GM19455 (cell line): Measurements from ENCODE around the gene GNAT2.
A peak's percentile ranks its signal among the peaks of the same experiment; 100 is the strongest.
"Not testable (repeated sequence)": the region's sequence is repeated elsewhere in the genome, so short reads cannot be mapped to it uniquely, and the experiment has no call there.

Experiments used
- ATAC-seq: cut with Tn5 transposase; IDR thresholded peaks from one replicate; pipeline ENCODE4 v1.9.1; 2021; ENCODE audit not compliant: unreplicated experiment

Gene GNAT2

DNA sequence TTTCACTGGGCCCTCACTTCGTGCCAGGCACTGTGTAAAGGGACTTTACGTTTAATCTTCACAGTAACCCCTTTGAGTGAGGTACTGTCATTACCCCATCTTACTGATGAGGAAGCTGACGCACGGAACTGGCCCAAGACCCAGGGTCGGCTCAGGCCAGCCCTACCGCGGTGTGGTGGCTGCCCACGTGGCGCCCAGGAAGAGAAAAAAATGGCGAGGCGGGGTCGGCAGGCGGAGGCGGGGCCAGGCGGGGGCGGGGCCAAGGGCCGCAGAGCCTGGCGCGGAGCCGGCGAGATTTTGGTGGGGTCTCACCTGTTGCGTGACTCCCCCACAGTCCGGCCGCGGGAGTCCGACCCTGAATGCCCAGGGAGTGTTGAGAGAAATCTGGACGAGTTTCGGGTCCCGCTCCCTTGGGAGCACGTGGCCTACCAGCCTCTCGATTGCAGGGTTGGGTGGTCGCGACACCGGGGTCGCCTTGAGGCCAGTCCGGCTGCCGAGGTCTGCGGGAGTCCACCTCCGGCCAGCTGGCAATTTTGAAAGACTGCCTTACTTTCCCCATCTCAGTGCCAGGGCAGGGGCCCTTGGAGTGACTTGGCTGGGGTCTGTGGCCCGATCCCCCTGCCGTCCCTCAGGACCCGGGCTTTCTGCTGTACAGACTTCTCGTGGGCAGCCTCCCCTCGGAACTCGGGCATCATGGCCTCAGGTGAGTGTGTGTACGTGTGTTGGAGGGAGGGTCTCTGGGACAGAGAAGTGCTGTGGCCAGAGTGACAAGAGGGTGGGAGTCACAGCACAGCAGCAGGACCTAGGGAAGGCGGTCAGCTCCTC is at the start of gene GNAT2, which contains the start of gene AMPD2:
TSS of gene GNAT2 (minus strand) at position 41 of the 825 bp plus-strand sequence. CDS start 6,746 bp downstream, outside the sequence.
TSS of gene AMPD2 (plus strand) at position 262 of the 825 bp plus-strand sequence. CDS start 1,339 bp downstream, outside the sequence.
- peak; percentile 63 for ATAC-seq

DNA sequence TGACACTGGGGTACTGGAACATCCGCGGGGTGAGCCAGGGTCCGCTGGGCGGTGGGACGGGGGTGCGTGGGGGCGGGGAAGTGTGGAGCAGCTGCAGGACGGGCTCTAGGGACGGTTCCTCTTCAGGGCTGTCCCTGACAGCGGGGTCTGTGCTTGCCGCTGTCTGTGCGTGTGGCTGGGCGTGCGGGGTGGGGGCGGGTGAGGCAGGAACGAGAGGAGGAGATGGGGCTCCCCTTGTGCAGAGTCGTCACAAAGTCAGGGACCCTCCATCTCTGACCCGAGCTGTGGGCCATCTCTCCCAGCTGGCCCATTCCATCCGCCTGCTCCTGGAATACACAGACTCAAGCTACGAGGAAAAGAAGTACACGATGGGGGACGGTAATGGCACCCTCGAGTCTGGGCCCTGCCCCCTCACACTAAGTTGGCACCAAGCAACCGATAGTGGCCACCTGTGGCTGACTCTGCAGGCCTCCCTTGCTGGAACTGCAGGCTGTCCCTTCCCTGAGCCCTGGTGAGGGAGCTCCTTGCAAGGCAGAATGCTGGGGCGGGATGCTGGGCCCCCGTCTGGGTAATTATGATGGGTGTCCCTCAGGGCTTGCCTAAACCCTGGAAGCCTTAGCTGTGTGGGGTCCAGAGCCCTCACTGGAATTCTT is 48.8 kb upstream of the GNAT2 start:
- no peak for ATAC-seq

- ATAC-seq = peak; percentile 88
Measured at GRCh38 chr1:109667452-109668122, 48.2 kb upstream of the GNAT2 start, which contains the start of gene GSTM2. TSS of gene GSTM2 (plus strand) at chr1:109668057. CDS start at chr1:109668116, 59 bp downstream.

DNA sequence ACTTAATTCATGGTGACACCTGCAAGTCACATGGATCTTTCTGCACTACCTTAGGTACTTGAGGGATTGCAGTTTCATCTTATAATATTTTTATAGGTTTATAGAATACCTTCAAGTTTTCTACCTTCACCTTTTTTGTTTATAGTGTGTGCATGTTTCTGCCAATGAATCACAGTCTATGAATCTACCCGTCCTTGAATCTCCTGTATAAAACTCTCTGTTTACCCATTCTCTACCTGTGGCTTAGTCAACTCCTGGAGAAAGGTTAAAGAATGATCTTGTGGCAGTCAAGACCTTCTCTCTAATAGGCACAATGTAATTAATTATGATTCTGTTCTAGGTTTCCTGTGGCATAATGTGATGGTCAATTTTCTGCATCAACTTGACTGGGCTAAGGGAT is 45.3 kb upstream of the GNAT2 start:
- no peak for ATAC-seq

- ATAC-seq = no peak
Measured at GRCh38 chr1:109661391-109661790, 42.0 kb upstream of the GNAT2 start.

DNA sequence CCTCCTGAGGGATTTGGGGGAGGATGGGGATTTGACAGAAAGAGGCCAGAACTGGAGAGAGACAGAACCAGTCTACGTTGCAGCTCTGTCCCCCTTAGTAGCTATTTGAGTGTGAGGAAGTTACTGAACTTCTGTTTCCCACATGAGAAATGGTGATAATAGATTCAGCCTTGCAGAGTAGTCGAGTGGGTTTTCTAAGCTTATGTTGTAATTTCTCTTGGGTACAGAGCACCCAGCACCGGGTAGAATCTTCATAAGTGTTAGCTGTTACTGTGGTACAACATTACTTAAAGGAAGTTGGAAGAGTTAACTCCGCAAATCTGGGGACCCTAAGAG is 41.2 kb upstream of the GNAT2 start:
- not testable (repeated sequence) for ATAC-seq

- ATAC-seq = no peak
Measured at GRCh38 chr1:109659997-109660690, 40.7 kb upstream of the GNAT2 start.

- ATAC-seq = no peak
Measured at GRCh38 chr1:109659145-109659544, 39.7 kb upstream of the GNAT2 start.

- ATAC-seq = no peak
Measured at GRCh38 chr1:109658533-109659042, 39.2 kb upstream of the GNAT2 start.

- ATAC-seq = no peak
Measured at GRCh38 chr1:109657970-109658369, 38.6 kb upstream of the GNAT2 start.

DNA sequence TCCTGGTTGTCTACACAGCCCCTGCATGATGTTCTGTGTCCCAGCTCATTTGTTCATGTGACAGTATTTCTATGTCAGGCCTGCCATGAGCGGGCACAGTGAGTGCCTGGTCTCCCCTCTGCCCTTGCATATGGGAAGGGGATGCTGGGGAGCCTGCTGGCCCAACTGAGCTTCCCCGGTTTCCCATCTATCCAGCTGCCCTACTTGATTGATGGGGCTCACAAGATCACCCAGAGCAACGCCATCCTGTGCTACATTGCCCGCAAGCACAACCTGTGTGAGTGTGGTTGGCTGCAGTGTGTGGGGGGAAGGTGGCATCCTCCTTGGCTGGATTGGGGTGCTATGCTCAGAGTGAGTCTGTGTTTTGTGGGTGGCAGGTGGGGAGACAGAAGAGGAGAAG is 38.0 kb upstream of the GNAT2 start:
- no peak for ATAC-seq

DNA sequence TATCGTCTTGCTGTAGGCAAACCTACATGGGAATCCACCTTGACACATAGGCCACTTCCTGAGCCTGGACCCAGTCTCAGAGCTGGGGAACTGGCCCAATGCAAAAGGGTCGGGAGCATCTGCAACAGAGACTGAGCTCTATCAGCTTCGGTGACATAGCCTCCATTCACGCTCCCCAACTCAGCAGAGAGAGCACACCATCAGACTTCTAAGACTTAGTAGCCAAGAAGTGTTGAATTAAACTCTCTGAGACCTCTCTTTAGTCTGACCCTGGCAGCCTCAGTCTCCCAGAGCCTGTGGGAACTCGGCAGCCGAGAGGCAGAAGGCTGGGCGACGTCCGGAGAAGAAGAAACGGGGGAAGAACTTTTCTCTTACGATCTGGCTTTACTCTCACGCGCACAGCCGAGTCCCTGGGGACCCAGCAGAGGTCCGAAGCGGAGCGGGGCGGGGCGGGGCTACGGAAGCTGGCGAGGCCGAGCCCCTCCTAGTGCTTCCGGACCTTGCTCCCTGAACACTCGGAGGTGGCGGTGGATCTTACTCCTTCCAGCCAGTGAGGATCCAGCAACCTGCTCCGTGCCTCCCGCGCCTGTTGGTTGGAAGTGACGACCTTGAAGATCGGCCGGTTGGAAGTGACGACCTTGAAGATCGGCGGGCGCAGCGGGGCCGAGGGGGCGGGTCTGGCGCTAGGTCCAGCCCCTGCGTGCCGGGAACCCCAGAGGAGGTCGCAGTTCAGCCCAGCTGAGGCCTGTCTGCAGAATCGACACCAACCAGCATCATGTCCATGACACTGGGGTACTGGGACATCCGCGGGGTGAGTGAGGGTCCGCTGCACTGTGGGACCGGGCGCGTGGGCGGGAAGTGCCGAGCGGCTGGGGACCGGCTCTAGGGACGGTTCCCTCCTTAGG is 36.5 kb upstream of the GNAT2 start, which contains the start of gene GSTM4:
TSS of gene GSTM4 (plus strand) at position 485 of the 905 bp plus-strand sequence. CDS start at position 776, 291 bp downstream.
- peak; percentile 91 for ATAC-seq

GRCh38 chr1:109654519-109654918 is 35.1 kb upstream of the GNAT2 start:
- no peak for ATAC-seq

DNA sequence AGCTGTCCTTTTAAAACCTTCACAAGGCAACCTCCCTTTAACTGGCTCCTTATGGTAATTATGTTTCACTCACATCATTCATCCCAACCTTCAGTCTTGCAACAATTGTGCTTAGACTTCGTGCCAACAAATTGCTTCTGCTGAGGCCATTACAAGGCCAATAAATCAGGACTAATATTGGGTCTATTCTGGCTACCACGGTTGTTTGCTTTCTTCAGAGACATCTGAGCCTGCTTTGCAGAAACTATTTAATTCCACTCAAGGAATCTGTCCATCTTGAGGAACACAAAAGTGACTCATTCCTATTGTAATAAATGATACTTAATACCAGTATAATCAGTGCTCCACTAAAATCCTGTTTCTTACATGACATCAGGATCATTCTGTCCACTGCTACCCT is 33.9 kb upstream of the GNAT2 start:
- ATAC-seq = no peak

- ATAC-seq = no peak
Measured at GRCh38 chr1:109652402-109652801, 33.0 kb upstream of the GNAT2 start.

DNA sequence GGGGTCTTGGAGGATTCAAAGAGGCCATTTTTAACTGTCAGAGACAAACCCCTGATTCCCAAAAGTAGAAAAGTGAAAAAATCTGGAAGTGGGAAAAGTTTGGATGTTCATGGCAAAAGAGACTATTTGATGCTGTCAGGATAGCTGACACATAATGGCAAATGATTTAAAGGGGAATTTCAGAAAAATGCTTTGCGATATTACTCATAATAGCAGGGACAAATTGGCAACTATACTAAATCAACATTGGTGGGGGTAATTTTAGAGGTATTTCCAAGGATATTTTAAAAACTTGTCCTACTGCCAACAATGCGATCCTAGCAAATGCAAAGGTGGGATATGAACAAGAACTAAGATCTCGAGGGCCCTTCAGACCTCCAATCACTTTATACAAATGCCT is 31.2 kb upstream of the GNAT2 start:
- no peak for ATAC-seq

GRCh38 chr1:109649491-109649914 is 30.1 kb upstream of the GNAT2 start:
- ATAC-seq = no peak

GRCh38 chr1:109644670-109645069 is 25.3 kb upstream of the GNAT2 start:
- no peak for ATAC-seq

DNA sequence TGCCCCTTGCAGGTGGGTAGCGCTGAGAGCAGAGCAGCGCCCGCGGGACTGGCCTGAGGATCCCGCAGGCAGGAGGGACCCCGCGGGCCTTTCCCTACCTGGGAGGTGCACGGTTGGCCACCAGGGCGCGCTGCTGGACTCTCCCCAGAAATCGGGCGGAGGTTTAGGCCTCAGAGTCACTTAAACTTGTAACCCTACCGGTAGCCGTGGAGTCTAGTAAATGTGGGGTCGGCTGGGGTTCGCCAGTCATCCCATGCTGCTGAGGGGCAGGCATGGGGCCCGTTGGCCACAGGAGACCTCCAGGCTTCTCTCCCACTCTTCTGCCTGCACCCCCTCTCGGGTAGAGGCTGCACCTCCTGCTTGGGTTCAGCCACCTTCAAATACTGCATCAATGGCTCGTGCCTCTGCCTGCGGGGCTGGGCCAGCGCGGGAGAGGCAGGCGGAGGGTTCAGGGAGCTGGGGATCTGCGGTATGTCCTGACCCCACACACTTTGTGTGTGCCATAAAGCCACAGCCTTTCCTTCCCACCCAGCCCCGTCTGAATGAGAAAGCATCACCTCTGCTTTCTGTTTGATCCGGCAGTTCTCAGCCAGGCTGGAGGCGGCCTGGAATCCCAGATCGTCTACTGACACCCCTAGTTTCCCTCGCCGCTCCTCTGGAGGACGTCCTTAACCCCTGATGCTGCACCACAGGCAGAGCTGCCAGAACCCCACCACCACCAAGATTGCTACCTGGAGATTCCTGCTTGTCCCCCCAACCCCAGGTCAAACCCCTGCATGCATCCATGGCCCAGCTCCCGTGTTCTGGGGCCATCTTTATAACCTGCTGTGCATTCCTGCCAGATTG is 24.2 kb upstream of the GNAT2 start:
- peak; percentile 88 for ATAC-seq
